Fibroblast of pulmonary artery (primary cell): ENCODE data around the gene COL5A1.

Experiments
- DNase-seq: peaks from one replicate; pipeline ENCODE4 v3.0.0-alpha.2; 2010; ENCODE audit warnings: low read depth
- H3K4me3 ChIP-seq: replicated peaks from 2 replicates; pipeline ENCODE4 v1.5.1; 2011; ENCODE audit warnings: low read depth, mild to moderate bottlenecking, control low read depth, low read length, moderate library complexity
- TF ChIP-seq, protein P1 (sequence below): IDR thresholded peaks from 2 replicates; pipeline ENCODE4 v1.5.1; 2011; ENCODE audit warnings: mild to moderate bottlenecking, control low read depth, low read length, inconsistent platforms; ENCODE audit errors: missing control alignments

The COL5A1 gene

DNA sequence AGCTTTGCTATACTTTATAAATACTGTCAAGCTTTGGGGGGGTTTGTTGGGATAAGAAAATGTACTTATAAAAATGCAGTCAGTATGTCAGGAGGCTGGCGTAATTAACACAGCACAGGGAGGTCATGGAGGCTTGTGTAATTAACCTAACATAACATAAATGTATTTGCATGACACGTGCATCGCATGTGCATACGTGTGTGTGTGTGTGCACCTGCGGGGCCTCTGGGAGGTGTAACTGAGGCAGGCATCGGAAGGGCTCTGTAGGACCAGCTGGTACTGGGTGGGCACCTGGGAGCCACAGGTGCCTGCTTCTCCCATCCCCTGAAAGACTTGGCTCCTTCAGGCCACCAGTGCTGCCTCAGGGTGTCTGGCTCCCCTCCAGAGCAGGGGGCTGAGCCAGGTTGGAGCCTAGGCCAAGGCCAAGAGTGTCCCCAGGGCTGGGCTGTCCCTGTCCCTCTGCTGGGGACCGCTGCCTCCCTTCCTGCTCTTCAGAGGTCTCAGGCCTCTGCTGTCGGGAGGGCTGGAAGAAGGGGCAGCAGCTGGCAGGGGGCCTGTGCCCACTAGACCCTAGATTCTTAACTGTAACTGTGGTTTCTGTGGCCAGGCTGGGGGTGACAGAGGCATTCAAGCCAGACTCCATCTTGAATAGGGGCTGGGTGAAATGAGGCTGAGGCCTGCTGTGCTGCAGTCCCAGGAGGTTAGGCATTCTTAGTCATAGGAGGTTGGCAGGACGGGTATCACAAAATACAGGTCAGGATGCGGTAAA, 248.0 kb downstream of the COL5A1 start:
- TF ChIP-seq, protein P1, sequence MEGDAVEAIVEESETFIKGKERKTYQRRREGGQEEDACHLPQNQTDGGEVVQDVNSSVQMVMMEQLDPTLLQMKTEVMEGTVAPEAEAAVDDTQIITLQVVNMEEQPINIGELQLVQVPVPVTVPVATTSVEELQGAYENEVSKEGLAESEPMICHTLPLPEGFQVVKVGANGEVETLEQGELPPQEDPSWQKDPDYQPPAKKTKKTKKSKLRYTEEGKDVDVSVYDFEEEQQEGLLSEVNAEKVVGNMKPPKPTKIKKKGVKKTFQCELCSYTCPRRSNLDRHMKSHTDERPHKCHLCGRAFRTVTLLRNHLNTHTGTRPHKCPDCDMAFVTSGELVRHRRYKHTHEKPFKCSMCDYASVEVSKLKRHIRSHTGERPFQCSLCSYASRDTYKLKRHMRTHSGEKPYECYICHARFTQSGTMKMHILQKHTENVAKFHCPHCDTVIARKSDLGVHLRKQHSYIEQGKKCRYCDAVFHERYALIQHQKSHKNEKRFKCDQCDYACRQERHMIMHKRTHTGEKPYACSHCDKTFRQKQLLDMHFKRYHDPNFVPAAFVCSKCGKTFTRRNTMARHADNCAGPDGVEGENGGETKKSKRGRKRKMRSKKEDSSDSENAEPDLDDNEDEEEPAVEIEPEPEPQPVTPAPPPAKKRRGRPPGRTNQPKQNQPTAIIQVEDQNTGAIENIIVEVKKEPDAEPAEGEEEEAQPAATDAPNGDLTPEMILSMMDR: no peak
- no peak overlapping the region for H3K4me3 ChIP-seq
- no peak for DNase-seq

DNA sequence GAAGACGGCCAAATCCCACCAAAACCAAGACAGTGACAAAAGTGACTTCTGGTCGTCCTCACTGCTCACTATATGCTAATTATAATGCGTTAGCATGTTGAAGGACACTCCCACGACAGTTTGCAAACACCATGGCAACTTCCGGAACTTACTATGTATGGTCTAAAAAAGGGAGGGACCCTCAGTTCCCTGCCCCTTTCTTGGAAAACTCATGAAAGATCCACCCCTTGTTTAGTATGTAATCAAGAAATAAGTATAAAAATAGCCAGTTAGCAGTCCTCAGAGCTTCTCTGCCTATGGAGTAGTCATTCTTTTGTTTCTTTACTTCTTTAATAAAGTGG, 248.5 kb downstream of the COL5A1 start:
- DNase-seq: no peak
- H3K4me3 ChIP-seq: no peak overlapping the region
- TF ChIP-seq, protein P1: no peak

DNA sequence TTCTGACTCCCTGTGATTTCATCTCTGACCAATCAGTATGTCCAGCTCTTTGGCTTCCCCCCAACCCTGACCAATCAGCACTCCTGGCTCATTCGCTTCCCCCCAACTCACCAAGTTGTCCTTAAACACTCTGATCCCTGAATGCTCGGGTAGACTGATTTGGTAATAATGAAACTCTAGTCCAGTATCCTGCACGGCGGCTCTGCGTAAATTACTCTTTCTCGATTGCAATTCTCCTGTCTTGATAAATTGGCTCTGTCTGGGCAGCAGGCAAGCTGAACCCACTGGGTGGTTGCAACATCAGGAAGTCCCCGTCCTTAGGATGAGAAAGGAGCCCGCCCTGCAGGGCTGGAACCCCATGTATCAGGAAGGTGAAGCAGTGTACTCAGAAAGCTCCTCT, 249.4 kb downstream of the COL5A1 start:
- no peak overlapping the region for H3K4me3 ChIP-seq
- no peak for DNase-seq
- TF ChIP-seq, protein P1: no peak

DNA sequence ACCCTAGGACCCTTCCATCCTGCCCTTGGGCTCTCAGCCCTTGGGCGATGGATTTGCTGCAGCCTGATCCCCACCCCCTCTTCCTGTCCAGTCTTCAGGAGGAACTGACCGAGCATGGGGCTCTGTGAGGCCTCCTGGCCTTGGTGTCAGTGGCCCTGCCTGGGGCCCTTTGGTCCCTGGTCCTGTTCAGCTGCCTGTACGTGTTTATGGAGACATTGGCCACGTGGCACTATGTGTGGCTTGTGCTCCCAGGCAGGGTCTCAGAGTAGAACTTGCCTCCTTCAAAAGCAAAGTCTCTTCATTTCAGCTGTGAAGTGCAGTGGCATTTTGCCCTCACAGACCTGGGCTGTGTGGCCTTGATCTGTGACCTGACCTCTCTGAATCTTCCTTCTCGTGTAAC, 250.1 kb downstream of the COL5A1 start:
- no peak overlapping the region for H3K4me3 ChIP-seq
- TF ChIP-seq, protein P1: no peak
- no peak for DNase-seq

DNA sequence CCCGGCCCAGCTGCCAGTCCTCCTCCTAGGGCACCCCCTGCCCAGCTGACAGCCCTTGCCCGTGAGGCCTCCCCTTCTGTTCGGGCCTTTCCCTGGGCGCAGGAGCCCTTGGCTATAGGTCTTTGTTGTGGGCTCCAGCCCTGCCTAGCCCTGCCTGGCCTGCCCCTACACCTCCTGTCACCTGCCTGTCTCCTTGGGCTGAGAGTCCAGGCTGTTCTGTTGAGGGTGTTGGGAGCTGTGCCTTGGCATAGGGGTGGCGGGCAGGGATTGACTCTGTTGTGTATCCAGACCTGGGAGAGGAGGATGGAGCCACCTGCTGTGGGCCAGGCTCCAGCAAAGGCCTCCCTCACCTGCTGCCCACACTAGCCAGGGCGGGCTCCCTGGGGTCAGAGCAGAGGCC, 250.6 kb downstream of the COL5A1 start:
- no peak for DNase-seq
- TF ChIP-seq, protein P1: no peak
- no peak overlapping the region for H3K4me3 ChIP-seq

DNA sequence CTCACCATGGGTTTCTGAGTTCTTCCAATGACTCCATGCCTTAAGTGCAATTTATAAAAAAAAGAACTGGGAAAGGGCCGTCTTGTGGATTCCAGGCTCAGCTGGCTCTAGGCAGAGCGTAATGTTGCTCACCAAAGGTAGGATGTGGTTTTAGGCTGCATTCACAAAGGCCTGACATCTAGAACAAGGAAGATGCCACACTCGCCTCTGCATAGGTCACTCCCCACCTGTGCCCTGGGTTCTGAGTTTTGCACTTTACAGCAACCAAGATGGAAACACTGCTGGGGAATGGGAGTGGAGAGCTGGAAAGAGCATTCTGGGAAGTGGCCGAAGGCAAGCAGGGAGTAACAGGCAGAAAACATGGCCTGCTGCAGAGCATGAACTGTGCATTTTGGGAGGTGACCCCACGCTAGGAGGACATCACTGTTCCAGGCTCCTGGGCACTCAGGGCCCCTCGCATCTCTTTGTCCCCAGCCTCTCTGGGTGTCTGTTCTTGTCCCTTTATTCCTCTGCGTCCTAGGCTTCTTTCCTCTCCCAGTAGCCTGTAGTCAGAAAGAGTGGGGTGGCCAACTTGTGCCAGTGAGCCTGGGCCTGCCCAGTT, 251.3 kb downstream of the COL5A1 start:
- no peak for DNase-seq
- no peak overlapping the region for H3K4me3 ChIP-seq
- TF ChIP-seq, protein P1: no peak
